K562 treated with DMSO at 1 percent for 12 hours (cell line): ENCODE results near the gene MBNL3. TPM values are rescaled to one million over a fixed set of nuclear protein-coding genes. Genes with fewer than 3 reads are reported as not detected.

ENCODE experiments used
- total RNA-seq: library from RNA; unstranded; fragments of 300-600 nt; gene quantifications from 2 replicates; pipeline ENCODE4 v1.2.3, GENCODE V29; 2022; ENCODE audit not compliant: insufficient read depth

Gene MBNL3
- 0.10 and 1.6 TPM in 2 replicates for total RNA-seq

GRCh38 chrX:132488819-132489577, at the start of gene MBNL3:
TSS of gene MBNL3 (minus strand) at chrX:132489038. CDS start at chrX:132439611, 49,427 bp downstream.

